ENCODE measurements around the gene NBDY. TPM values are rescaled to one million over a fixed set of nuclear protein-coding genes. Genes with fewer than 3 reads are reported as not detected.

The NBDY gene
- total RNA-seq, 2 donors from 2014 or later = 26.2 to 28.8 TPM

DNA sequence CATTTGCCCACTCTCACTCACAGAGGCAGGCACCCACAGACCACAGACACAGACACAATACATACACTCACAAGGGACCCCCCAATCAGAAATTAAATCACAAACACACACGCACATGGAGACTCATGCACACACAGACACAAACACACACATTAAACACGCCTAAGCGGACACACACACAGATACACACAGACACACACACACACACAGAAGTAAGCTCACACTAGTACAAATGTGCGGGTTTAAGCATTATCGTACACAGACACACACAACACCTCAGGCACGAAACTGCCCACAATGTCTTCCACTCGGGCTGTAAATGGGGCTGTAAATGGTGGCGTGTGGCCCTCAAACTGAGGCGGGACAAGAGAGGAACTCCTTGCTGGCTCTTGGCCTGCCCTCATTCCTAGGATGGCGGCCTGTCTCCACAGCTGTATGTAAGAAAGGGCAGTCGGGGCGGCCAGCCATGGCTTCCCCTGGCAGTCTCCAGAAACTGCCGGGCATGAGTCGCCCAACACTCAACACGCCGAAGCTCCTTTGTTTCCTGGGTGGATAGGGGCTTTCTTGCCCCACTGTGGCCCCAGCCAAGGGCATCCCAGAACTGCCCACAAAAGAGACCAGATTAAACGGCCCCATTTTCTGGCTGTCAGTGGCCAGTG is 53.9 kb downstream of the NBDY start:
- H3K4me1 ChIP-seq (replicated peaks) = no peaks in the 10 kb centered on the region
- no peak overlapping the region for H3K27ac ChIP-seq
- no peak for TF ChIP-seq POLR2A (IDR thresholded peaks at IDR 0.05)
- no peak for TF ChIP-seq POLR2AphosphoS5 (IDR thresholded peaks at IDR 0.05)
- TF ChIP-seq, protein P1, sequence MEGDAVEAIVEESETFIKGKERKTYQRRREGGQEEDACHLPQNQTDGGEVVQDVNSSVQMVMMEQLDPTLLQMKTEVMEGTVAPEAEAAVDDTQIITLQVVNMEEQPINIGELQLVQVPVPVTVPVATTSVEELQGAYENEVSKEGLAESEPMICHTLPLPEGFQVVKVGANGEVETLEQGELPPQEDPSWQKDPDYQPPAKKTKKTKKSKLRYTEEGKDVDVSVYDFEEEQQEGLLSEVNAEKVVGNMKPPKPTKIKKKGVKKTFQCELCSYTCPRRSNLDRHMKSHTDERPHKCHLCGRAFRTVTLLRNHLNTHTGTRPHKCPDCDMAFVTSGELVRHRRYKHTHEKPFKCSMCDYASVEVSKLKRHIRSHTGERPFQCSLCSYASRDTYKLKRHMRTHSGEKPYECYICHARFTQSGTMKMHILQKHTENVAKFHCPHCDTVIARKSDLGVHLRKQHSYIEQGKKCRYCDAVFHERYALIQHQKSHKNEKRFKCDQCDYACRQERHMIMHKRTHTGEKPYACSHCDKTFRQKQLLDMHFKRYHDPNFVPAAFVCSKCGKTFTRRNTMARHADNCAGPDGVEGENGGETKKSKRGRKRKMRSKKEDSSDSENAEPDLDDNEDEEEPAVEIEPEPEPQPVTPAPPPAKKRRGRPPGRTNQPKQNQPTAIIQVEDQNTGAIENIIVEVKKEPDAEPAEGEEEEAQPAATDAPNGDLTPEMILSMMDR (IDR thresholded peaks at IDR 0.05) = no peak
- H3K27me3 ChIP-seq (replicated peaks; ENCODE audit: insufficient read depth) = no peaks in the 10 kb centered on the region
- no peaks in the 10 kb centered on the region for H3K9me3 ChIP-seq
- DNase-seq (ENCODE audit: low spot score) = no peak
- intact Hi-C loops (cut with DNase I) = no loop called here
- H3K36me3 ChIP-seq = no peaks in the 10 kb centered on the region
- no peak overlapping the region for H3K4me3 ChIP-seq
- 98% methylated on average over 13 of the region's 17 CpGs for WGBS

DNA sequence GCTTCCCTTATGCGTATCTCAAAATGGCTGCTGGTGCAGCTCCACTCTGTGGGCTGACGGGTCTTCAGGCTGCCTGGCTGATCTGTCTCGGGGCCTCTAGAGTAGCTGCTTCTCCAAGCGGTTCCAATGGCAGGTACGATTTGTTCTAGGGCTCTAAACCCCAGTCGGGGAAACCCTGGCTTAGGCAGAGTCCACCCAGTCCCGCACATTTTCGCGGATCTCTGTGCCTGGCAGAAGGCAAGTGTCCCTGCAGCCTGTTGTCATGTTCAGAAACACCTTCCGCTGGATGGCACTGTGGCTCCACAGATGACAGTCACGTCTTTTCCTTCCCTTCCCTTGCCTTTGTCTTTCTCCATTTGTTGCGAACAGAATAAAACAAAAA is 54.4 kb downstream of the NBDY start:
- no peaks in the 10 kb centered on the region for H3K4me1 ChIP-seq (replicated peaks)
- 94% methylated on average over 11 of the region's 12 CpGs for WGBS
- no peak for TF ChIP-seq POLR2A (IDR thresholded peaks at IDR 0.05)
- TF ChIP-seq, protein P1 (IDR thresholded peaks at IDR 0.05) = no peak
- TF ChIP-seq POLR2AphosphoS5 (IDR thresholded peaks at IDR 0.05) = no peak
- no peak overlapping the region for H3K4me3 ChIP-seq
- DNase-seq (ENCODE audit: low spot score) = no peak
- no peak overlapping the region for H3K27ac ChIP-seq
- H3K36me3 ChIP-seq = no peaks in the 10 kb centered on the region
- intact Hi-C loops (cut with DNase I) = no loop called here
- no peaks in the 10 kb centered on the region for H3K9me3 ChIP-seq
- H3K27me3 ChIP-seq (replicated peaks; ENCODE audit: insufficient read depth) = no peaks in the 10 kb centered on the region

DNA sequence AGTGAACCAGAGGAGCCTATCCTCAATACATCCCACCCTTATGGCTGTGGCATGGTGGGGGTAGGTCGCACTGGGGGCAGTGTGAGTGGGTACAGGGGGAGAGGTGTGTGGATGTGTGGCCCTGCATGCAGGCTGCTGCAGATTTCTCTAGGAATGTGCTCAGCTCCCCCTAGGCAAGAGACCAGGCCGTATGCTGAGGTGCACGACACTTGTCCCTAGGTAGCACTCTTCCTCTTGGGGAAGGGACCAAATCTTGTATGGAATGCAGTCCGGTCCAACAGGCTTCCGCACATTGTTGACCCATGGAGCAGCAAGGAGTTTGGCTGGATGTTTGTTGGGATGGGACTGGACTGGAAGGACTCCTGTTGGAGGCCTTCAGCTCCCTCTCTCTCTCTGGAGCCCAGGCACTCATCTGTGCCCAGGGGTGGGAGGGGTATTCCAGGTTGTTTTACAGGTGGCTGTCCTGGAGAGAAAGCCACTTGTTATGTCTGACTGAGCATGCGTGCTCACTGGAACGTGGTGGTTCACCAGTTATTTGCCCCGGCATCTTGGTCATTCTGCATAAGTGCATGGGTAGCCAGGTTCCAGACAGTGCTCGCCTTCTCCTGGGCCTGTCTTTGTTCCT is 55.1 kb downstream of the NBDY start:
- H3K4me1 ChIP-seq (replicated peaks) = no peaks in the 10 kb centered on the region
- DNase-seq (ENCODE audit: low spot score) = no peak
- H3K27ac ChIP-seq = no peak overlapping the region
- H3K9me3 ChIP-seq = no peaks in the 10 kb centered on the region
- intact Hi-C loops (cut with DNase I) = no loop called here
- H3K4me3 ChIP-seq = no peak overlapping the region
- H3K36me3 ChIP-seq = no peaks in the 10 kb centered on the region
- no peak for TF ChIP-seq POLR2A (IDR thresholded peaks at IDR 0.05)
- no peaks in the 10 kb centered on the region for H3K27me3 ChIP-seq (replicated peaks; ENCODE audit: insufficient read depth)
- WGBS = 94% methylated on average over 4 of the region's 9 CpGs

DNA sequence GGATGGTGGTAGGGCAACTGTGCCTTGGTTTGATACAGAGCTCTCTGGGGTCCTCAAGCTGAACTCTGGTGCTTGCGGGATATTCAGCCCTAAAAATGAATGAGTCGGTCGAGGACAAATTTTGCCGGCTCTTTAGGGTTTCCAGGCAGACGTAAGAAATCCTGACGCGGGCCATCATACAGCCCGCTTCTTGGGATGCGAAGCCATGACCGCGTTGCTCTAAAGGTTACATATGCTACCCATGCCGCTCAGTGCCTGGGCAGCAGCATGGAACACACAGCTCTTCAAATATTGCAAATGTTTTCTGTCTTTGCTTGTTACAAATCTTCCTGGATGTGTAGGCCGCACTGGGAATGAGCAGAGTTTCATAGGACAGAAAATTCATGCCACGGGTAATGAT is 55.6 kb downstream of the NBDY start:
- Histone ChIP-seq H3K4me1 (replicated peaks) (no peaks in the 10 kb centered on the region), H3K9me3 (no peaks in the 10 kb centered on the region), H3K4me3 (no peak overlapping the region), H3K27ac (no peak overlapping the region), H3K36me3 (no peaks in the 10 kb centered on the region), H3K27me3 (replicated peaks; ENCODE audit: insufficient read depth) (no peaks in the 10 kb centered on the region)
- intact Hi-C loops (cut with DNase I) = no loop called here
- no peak for DNase-seq (ENCODE audit: low spot score)
- 90% methylated on average over 14 of the region's 14 CpGs for WGBS
- no peak for TF ChIP-seq POLR2AphosphoS5 (IDR thresholded peaks at IDR 0.05)
- TF ChIP-seq, protein P1 (IDR thresholded peaks at IDR 0.05) = no peak
- TF ChIP-seq POLR2A (IDR thresholded peaks at IDR 0.05) = no peak

DNA sequence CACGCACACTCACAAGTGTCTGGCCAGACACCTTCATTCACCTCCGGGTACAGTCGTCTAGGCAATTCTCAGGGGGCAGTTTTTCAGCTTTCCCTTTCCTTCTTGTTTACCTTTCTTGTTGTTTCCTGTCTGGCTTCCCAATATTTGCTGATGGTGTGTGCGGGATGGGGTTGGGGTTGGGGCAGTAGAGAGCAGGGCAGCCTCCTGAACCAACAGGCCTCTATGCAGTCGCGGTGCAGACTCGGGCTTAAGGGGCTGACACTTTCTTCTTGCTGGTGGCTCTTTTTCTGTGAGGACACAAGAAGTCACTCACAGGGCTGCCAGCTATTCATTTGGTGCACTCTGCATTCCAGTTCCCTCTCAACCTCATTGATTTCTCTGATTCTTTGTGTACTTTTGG is 56.4 kb downstream of the NBDY start:
- no peak overlapping the region for H3K27ac ChIP-seq
- H3K27me3 ChIP-seq (replicated peaks; ENCODE audit: insufficient read depth) = no peaks in the 10 kb centered on the region
- TF ChIP-seq POLR2A (IDR thresholded peaks at IDR 0.05) (no peak), POLR2AphosphoS5 (IDR thresholded peaks at IDR 0.05) (no peak)
- TF ChIP-seq, protein P1 (IDR thresholded peaks at IDR 0.05) = no peak
- 78% methylated on average over 7 of the region's 7 CpGs for WGBS
- DNase-seq (ENCODE audit: low spot score) = no peak
- H3K36me3 ChIP-seq = no peaks in the 10 kb centered on the region
- intact Hi-C loops (cut with DNase I) = no loop called here
- H3K4me3 ChIP-seq = no peak overlapping the region
- no peaks in the 10 kb centered on the region for H3K4me1 ChIP-seq (replicated peaks)
- H3K9me3 ChIP-seq = no peaks in the 10 kb centered on the region

Data from prostate gland (tissue), 2 donors.